AG20443 (cell line): ENCODE results near the gene MLST8.

ENCODE experiments used
- DNase-seq: peaks from one replicate; pipeline ENCODE4 v3.0.0; 2012; ENCODE audit warnings: low spot score, mixed read lengths

MLST8 gene

DNA sequence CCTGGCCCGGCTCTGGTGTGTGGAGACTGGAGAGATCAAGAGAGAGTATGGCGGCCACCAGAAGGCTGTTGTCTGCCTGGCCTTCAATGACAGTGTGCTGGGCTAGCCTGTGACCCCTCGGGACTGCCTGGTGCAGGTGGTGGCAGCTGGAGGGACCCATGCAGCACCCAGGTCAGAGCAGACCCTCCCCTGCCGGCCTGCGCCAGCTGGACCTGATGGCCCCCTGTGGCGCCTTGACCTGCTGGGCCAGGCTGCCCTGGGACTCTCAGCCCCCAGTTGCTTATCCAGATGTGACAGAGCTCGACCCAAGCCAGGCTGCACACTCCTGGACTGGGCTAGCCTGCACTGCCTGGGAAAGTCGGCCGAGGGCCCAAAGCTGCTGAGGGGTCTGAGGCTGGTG lies 3.5 kb downstream of the MLST8 start:
- DNase-seq = no peak

DNA sequence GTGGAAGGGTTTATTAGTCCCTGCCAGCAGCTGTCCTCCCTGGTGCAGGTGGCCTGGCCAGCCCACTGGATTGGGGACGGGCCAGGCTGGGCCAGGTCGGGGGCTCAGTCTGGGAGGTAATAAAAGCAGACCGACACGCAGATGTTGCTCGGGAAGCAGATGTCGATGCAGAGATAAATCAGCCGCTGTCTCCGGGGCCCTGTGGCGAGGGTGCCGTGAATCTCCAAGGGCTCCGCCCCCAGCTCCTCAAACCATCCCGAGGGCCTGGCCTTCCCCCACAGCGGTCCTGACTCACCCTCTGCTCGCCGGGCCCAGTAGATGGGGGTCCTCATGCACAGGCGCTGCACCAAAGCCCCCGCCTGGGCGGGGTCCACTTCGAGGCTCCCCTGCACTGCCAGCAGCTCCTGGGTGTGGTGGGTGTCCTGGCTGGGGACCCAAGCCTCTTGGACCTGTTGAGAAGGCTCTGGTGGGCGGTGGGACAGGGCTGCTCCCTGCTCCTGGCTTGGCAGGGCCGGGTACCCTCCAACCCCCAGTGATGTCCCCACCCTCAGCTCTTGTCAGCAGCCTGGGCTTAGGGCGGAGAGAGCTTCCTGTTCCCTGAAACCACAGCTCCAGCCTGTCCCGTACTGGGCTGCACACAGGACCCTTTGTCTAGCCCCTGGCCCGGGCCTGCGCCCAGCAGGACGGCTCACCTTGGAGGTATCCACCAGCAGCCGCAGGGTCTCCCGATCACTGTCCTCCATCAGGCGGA lies 4.2 kb downstream of the MLST8 start:
- DNase-seq = no peak

DNA sequence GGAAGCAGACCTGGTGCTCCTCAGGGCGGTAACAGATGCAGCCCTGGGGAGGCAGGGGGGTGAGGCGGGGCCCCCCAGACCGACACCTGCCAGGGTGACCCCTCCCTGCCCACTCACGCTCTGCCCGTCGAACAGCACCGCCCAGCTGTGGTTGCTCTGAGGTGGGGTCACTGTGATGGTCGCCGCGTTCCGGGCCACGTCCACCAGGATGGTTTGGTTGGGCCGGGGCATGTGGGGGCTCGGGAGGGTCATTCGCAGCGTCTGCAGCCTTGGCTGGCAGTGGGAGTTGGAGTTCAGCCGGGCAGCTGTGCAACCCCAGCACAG lies 4.7 kb downstream of the MLST8 start:
- no peak for DNase-seq

DNA sequence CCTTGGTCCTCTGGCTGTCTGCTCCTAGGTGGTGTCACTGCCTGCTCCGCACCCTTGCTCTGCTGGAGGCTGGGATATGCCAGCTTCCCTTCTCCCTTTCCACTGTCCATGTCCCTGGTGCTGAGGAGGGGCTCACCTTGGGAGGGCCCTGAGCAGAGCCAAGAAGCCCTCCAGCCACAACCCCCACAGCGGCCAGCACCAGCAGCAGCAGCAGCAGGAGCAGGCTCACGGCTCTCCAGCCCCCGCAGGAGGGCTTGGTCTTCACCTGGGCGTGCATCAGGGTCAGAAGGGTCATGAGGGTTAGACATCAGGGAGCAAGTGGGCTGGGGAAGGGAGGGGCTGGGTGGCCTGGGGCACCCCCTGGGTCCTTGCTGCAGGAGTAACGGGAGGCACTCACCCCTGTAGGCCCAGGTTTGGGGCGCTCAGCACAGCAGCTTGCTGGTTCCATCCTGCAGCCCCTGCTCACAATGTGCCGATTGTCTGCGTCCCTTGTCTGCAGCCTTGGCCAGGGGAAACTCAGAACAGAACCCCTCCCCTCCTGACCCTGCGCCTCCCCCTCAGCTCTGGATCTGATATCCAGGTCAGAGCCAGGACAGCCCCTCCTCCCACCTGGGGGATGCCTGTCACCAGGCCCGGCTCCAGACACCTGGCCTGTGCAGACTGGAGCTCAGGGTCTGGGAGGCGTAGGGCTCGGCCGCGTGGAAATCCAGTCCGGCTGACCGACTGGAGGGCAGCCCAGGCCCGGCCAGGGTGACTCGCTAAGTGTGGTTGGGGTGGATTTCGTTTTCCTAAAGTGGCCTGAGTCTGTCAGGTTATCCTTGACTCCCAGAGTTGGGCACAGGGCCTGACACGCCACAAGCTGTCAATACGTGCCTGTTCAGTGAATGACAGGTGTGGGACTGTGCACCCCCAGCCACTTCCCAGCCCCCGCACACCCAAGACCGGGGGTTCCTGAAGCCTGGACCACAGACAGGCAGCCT lies 5.4 kb downstream of the MLST8 start, which contains the start of gene BRICD5:
Gene BRICD5 (minus strand): TSS at position 478 of the 980 bp plus-strand sequence. CDS start 30 bp downstream, at position 448.
- peak; percentile 48 for DNase-seq

DNA sequence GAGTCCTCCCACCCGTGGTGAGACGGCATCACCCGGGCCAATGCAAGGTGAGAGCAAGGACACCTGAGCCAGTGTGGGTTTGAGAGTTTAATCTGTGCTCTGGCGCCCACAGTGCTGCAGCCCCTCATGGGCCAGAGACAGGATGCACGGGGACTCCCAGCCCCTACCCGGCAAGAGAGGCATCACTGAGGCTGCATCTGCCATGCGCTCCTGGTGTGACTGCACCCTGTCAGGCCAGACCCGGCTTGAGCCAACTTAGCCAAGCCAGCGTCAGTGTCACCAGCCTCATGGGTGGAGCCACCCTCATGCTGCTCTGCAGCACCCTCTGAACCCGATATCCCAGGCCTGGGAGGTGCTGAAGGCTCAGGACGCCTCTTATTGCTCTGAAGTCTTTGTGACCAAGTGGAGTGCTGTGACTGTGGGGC lies 6.7 kb downstream of the MLST8 start:
- no peak for DNase-seq

DNA sequence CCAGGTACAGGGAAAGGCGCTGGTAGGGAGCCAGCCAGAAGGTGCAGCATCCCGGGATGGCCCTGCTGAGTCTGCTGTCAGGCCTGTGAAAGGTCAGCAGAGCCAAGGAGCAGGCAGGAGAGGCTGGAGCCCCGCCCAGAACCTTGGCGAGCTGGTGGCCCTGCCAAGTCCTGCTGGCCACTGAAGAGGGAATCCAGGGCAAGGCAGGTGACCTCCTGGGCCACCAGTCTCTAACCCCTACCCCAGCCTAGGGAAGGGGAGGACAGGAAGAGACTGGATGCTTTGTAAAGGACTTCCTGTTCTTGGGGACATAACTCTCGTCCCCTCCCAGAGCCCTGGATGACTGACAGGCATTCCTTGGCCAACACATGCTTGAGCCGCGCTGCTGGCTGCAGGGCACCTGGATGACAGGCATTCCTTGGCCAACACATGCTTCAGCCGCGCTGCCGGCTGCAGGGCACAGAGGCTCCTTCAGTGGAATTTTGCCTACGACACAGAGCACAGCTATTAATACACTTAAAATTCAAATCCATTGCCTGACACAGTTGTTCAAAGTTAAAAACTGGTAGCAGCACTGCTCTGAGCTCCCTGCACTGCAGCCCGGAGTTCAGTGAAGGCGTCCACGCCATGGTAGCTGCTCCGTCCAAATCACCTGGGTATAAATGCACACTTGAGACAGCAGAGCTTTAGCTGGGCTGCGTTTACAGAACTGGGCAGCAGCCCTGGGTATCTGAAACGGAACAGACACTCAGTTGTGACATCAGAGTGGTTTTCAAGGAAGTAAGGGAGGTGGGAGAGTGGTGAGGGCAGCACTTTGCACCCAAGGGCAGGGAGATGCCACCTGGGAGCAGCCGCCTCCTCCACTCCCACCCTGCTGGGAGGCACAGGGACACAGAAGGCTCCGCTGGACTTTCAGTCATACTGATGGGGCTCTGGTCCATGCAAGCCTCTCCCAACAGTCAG lies 7.4 kb downstream of the MLST8 start:
- DNase-seq = no peak

DNA sequence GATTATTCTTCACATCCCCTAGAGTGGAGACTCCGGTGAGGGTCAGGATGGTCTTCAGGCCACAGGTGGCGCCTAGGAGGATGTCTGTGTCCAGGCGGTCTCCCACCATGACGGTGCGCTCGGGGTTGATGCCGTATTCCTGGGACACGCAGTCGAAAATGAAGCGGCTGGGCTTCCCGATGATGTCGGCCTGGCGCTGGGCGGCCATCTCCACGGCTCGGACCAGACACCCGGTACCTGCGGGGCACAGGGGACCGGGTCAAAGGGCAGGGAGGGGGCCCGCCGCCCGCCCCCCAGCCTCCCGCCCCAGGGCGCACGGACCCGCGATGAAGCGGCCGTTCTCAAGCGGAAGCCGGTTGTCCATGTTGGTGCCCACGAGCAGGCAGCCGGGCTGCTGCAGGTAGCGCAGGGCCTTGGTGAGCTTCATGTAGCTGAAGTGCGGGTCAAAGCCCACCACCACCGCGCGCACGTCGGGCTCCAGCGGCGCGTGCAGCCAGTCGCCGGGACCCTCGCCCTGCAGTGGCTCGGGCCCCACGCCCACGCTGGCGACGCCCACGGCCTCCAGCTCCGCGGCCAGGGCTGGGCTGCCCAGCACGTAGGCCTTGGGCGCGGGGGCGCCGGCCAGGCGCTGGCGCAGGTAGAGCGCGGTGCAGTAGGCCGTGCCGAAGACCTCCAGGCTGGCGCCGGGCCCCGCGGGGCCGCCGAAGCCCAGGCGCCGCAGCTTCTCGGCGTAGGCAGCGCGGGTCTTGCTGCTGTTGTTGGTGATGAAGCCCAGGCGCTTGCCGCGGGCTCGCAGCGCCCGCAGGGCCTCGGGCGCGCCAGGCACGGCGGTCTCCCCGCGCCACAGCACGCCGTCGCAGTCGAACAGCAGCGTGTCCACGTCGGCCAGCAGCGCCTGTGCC lies 8.8 kb downstream of the MLST8 start:
- DNase-seq = no peak

DNA sequence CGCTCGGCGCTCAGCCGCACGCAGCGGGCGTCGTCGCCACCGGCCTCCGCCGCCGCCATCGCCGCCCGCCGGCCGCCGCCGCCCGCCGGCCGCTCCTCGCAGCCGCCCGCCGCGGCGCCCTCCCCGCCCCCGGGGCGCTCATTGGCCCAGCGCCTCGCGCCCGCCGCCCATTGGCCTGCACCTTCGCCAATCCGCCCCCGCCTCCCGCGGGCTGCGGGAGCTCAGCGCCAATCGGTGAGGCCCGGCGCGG lies 9.4 kb downstream of the MLST8 start, which contains the start of gene PGP:
Gene PGP (minus strand): TSS at position 122 of the 250 bp plus-strand sequence. CDS start 63 bp downstream, at position 59.
- DNase-seq = no peak

DNA sequence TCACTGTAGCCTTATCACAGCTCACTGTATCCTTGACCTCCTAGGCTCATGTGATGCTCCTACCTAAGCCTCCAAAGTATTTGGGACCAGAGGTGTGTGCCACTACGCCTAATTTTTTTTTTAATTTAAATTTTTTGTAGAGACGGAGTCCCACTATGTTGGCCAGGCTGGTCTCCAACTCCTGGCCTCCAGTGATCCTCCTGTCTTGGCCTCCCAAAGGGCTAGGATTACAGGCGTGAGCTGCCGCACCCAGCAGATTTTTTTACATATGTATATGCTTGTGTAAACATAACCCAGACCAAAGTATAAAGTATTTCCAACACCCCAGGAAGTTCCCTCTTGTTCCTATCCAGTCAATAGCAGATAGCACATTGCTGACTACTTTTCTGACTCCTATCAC lies 11.1 kb downstream of the MLST8 start:
- no peak for DNase-seq

DNA sequence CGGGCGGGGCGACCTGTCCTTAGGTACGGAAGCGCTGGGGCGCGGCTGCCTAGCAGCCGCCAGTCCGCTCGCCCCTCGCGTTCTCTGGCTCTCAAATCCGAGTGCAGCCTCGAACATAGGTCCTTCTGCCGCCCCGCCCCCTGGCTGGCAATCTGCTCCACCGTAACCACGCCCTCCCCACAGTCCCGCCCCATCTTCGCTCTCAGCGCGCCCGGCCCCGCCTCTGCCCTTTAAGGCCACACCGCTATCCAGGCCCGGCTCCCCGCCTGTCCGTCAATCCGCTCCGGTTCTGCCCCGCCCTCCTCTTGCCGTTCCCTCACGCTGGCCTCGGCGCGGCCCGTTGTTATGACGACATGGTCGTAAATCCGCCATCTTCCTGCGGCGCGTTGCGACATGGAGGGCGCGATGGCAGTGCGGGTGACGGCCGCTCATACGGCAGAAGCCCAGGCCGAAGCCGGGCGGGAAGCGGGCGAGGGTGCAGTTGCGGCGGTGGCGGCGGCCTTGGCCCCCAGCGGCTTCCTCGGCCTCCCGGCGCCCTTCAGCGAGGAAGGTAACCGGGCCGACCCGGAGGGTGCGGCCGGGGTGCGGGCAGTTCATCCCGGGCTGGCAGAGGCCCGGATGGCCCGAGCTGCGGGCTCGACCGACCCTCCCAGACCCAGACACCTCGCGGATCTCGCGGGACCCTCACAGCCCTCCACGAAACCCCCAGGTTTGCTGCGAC lies 18.1 kb downstream of the MLST8 start, which contains the start of gene E4F1:
Gene E4F1 (plus strand): TSS at position 371 of the 721 bp plus-strand sequence. CDS start 23 bp downstream, at position 394.
- DNase-seq = peak; percentile 100

DNA sequence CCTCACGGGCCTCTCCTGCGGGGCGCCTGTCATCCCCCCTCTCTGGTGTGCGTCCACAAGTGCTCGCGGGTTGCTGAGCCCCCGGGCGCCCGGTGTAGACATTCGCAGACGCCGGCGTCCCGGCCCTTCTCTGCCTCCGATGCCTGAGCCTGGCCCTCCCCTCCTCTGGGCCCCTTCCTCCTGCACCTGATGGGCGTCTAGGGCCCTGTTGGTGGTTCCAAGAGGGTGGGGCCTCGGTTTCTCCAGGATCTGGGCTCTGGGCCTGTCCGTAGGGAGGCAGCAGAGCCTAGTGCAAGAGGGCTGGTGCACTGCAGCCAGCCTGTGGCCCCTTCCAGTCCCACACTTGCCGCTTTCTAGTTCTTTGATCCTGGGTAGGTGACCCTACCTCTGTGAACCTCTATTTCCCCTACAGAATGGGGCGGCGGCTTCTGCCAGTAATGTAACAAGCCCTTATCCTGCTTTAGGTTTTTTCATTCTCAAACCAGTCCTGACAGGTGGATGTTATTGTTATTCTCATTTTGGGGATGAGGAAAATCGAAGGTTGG lies 18.8 kb downstream of the MLST8 start:
- DNase-seq = peak; percentile 76

DNA sequence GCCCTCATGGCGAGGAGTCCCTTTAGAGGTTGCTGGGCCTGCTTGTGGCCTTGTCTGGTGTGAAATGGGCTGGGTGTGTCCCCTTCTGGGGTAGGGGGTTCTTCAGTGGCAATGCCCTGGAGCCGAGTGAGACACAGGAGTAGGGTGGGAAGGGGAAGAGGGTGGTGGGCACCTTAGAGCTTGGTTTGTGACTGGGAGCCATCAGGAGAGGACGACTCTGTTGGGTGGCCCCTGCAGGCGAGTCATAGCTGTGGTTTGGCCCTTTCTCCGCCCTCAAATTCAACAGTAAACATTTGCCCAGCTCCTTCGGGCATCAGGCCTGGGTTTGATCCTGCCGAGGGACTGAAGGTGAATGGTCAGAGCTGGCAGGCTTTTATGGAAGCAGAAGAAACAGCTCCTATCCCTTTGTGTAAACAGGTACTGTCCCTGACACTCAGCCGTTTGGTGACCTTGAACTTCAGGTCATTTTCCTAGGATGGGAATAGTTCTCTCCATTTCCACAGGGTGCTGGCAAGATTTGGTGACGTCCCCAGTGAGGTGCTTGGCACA lies 21.1 kb downstream of the MLST8 start:
- no peak for DNase-seq

DNA sequence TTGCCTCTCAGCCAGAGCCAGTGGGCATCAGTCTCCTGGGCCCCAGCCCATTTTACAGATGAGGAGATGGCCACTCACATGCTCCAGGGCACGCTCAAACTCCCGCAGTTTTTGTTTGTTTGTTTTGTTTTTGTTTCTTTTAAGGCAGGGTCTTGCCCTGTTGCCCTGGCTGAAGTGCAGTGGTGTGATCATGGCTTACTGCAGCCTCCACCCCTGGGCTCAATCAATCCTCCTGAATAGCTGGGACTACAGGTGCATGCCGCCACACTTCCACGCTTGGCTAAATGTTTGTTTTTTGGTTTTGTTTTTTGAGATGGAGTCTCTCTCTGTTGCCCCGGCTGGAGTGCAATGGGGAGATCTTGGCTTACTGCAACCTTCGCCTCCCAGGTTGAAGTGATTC lies 21.7 kb downstream of the MLST8 start:
- DNase-seq = no peak

DNA sequence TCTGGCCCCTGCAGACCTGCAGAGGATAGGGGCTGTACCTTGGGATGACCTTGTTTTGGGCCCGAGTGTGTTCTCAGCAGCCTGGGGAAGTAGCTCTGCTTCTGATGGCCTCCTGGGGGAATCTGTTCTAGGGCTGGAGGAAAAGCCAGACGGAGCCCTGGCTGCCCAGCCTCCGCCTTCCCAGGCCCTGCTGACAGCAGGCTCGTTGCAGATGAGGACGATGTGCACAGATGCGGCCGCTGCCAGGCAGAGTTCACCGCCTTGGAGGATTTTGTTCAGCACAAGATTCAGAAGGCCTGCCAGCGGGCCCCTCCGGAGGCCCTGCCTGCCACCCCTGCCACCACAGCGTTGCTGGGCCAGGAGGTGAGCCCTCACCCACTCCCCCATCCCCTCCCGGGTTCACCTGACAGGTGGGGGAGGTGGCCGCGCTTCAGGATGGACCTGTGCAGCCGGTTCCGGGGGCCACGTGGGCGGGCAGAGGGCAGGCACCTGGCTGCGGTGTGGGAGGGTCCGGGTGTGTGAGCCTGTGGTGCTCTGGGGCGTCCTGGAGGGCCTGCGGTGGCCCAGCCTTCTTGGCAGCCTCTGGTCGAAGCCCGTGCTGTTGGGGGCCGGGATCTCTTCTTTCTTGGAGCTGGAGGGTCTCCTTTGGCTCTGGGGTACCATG lies 23.0 kb downstream of the MLST8 start:
- no peak for DNase-seq

DNA sequence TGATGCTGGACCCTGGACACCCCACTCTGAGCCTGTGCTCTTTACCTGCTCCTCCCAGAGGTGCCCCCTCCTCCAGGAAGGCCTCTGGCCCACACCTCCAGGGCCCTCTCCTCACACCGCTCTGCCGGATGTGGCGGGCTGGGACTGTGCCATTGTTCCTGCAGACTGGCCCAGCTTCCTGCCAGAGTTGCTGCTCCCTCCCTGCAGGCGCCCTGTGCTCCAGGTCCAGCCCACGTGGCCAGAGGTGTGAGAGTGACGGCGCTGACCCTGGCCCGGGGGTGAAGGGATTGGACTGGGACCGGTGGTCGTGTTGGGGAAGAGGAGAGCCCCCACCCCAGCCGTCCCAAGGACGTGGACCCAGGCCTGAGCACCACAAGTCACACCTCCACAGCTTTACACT lies 23.8 kb downstream of the MLST8 start:
- no peak for DNase-seq

DNA sequence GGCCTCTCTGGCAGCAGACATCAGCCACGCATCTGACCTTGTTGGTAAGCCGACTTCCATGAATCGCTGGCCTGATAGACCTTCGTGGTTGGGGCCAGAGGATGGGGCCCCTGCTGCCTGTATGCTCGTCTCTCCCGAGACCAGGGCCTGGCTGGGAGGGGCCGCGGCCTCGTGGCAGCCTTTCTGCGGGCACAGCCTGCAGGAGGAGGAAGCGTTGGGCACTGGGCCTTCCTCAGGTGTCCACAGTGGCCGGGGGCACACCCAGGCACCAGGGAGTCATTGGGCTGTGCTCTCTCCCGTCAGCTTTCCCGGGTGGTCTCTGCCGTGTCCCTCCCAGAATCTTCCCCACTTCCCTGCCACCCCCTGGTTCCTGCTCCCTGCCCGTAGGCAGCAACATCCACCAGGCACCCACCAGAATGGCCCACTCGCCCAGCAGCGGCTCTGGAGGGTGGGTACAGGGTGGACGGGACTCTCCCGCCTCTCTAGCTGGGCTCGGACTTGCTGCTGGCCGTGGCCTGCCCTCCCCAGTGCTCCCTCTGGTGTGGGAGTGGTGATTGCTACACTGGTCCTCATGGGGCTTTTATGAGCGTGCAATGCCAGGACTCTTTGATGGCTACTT lies 24.5 kb downstream of the MLST8 start:
- DNase-seq = no peak

DNA sequence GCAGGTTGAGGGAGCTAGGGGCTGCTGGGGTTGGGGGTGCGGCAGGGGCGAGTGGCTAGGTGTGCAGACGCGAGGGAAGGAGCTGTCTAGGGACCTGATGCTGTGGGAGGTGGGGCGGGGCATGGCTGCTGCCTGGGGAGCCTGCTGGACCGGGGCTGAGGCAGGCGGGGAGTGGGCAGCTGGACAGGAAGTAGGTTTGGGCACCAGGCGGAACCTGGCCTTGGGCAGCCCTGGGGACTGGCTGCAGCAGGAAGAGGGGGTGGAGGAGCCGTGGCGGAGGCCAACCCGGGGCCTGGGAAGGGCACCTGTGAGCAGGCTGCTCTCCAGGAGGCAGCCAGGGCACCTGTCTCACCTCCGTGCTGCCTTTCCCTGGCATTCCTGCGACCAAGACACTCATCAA lies 25.1 kb downstream of the MLST8 start:
- DNase-seq = no peak
